ENCODE data around the gene FARS2. TPM values are rescaled to one million over a fixed set of nuclear protein-coding genes. Genes with fewer than 3 reads are reported as not detected.

The FARS2 gene
- total and polyA plus RNA-seq, 2 of the 13 experiments (the other 11 are each of a cell fraction or from before 2014, with no cell fraction given) = 15.4 to 26.0 TPM

DNA sequence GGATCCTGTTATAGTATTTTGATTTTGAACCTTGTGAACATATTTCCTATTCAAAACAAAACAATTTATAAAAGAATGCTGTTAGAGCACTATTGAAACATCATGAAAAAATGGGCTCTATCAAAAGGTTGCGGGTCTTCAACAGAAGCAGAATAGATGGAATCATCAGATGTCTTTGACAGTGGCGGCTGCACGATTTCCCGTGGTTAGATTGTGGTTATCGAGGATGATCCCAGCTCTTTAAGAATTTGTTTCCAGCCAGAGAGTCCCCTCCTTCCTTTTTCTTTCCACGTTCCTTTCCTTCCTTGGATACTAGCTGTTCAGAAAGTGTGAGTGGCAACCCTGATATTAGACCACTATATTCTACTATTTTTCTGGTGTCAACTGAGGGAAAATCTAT, 163.4 kb downstream of the FARS2 start (continued):
- TF ChIP-seq CTCF (CRISPR knock-in tag; IDR thresholded peaks at IDR 0.05) (no peak), CSRNP1 (CRISPR knock-in tag; IDR thresholded peaks at IDR 0.05) (no peak), KAT2B (IDR thresholded peaks at IDR 0.05; ENCODE audit: borderline replicate concordance, low read depth, low read length) (no peak), ZUFSP (CRISPR knock-in tag; IDR thresholded peaks at IDR 0.05; ENCODE audit: borderline replicate concordance) (no peak), RXRA (CRISPR knock-in tag; IDR thresholded peaks at IDR 0.05) (no peak), KLF16 (CRISPR knock-in tag; IDR thresholded peaks at IDR 0.05) (no peak)

DNA sequence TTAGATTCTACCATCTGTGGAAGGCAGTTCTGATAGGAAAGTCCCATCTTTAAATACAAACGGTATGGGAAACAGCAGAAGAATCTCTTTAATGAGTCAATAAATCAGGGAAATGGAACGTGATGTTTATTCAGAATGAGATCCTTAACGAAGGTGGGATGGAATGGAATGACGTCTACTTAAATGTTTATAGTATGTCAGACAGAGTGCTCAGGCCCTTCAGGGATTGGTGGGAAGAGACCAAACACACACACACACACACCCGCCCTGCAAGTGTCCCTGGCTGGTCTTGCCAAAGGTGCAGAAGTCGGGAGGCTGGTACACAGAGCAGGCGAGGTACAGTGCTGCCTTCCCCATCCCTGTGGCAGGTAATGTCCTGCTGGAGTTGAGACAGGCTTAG, 164.0 kb downstream of the FARS2 start:
- CTCF ChIA-PET (ENCODE audit: low intra/inter-chr PET ratio, low total read pairs) = no interaction called here
- intact Hi-C loops (cut with micrococcal nuclease; ENCODE audit: unreplicated experiment) = no loop called here
- 95% methylated on average over 7 of the region's 7 CpGs for WGBS (ENCODE audit: low lambda C conversion rate)
- BruUV-seq (replicated peaks) = no TSS peak
- TF ChIP-seq ZNF883 (CRISPR knock-in tag; IDR thresholded peaks at IDR 0.05; ENCODE audit: not compliant biosample characterization) = no peak
- TF ChIP-seq, protein P1, sequence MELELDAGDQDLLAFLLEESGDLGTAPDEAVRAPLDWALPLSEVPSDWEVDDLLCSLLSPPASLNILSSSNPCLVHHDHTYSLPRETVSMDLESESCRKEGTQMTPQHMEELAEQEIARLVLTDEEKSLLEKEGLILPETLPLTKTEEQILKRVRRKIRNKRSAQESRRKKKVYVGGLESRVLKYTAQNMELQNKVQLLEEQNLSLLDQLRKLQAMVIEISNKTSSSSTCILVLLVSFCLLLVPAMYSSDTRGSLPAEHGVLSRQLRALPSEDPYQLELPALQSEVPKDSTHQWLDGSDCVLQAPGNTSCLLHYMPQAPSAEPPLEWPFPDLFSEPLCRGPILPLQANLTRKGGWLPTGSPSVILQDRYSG (CRISPR knock-in tag; IDR thresholded peaks at IDR 0.05) = no peak
- TF ChIP-seq ZFX (CRISPR knock-in tag; IDR thresholded peaks at IDR 0.05; ENCODE audit: low read depth) = no peak
- no peak for TF ChIP-seq TIGD3 (CRISPR knock-in tag; IDR thresholded peaks at IDR 0.05; ENCODE audit: borderline replicate concordance)
- no peak for TF ChIP-seq ZNF772 (CRISPR knock-in tag; IDR thresholded peaks at IDR 0.05)
- TF ChIP-seq ZNF788 (CRISPR knock-in tag; IDR thresholded peaks at IDR 0.05; ENCODE audit: borderline replicate concordance) = no peak
- TF ChIP-seq CEBPB (IDR thresholded peaks at IDR 0.05; ENCODE audit: borderline replicate concordance, low read depth, low read length) = no peak
- TF ChIP-seq THAP11 (CRISPR knock-in tag; IDR thresholded peaks at IDR 0.05) = no peak
- no peak for TF ChIP-seq SOX13 (IDR thresholded peaks at IDR 0.05)
- no peak for TF ChIP-seq SOX13 (CRISPR knock-in tag; conservative IDR thresholded peaks at IDR 0.05 in 1 of 2, IDR thresholded peaks at IDR 0.05 in 1 of 2)
- no peak for TF ChIP-seq ZNF737 (CRISPR knock-in tag; IDR thresholded peaks at IDR 0.05; ENCODE audit: borderline replicate concordance)
- POLR2A ChIA-PET = no interaction called here
- Histone ChIP-seq H3K9me3 (ENCODE audit: low read length) (no peaks in the 10 kb centered on the region), H4K20me1 (ENCODE audit: insufficient read depth, low read length) (no peaks in the 10 kb centered on the region), H2AFZ (ENCODE audit: low read length) (no peak overlapping the region), H3K36me3 (replicated peaks in 1 of 2; ENCODE audit: control insufficient read depth in 1 of 2, insufficient read depth in 2 of 2, low read length in 2 of 2) (no peaks in the 10 kb centered on the region), H3K27ac (ENCODE audit: extremely low read length, insufficient read depth, low read length) (no peak overlapping the region), H3K4me2 (ENCODE audit: low read depth, low read length) (no peak overlapping the region), H3K79me2 (ENCODE audit: insufficient read depth, low read length) (no peaks in the 10 kb centered on the region), H3K4me1 (ENCODE audit: insufficient read depth, low read length) (no peaks in the 10 kb centered on the region), H3K4me3 (replicated peaks in 1 of 3; ENCODE audit: insufficient read depth in 1 of 3, low read depth in 2 of 3, low read length in 3 of 3) (no peak overlapping the region), H3K9ac (ENCODE audit: insufficient read depth, low read depth, low read length) (no peak overlapping the region), H3K27me3 (ENCODE audit: control insufficient read depth in 1 of 2, insufficient read depth in 2 of 2, low read length in 2 of 2) (no peaks in the 10 kb centered on the region)
- in situ Hi-C loops (cut with HindIII; ENCODE audit: extremely low pct_ligation_motif_present, low pct_unique_long_range_greater_than_20kb) = no loop called here
- ATAC-seq (no peak), DNase-seq (ENCODE audit: low spot score) (no peak), FAIRE-seq (no peak)

Data from HepG2 (cell line).